Measurements from ENCODE around the gene ADAR.

Gene ADAR

DNA sequence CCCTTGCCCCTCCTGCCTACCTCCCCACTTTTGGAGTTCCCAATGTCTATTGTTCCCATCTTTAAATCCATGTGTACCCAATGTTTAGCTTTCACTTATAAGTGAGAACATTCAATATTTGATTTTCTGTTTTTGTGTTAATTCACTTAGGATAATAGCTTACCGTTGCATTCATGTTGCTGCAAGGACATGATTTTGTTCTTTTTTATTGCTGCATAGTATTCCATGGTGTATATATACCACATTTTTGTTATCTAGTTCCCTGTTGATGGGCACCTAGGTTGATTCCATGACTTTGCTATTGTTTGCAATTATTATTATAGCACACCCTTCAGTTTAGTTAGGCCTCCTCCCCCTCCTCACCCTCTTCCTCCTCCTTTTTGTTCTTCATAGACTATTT, 33.5 kb upstream of the ADAR start:
- H3K79me1 ChIP-seq (ENCODE audit: low read depth, low read length): no peaks in the 10 kb centered on the region
- H2AFZ ChIP-seq (ENCODE audit: low read length): no peak overlapping the region
- H3K23ac ChIP-seq (ENCODE audit: low read depth, low read length, poor library complexity): no peak overlapping the region
- no peak overlapping the region for H2BK120ac ChIP-seq (ENCODE audit: low read depth, low read length)
- no peak for DNase-seq (ENCODE audit: low spot score)
- H4K91ac ChIP-seq (ENCODE audit: low read depth, low read length, poor library complexity): no peak overlapping the region
- H3K9ac ChIP-seq (ENCODE audit: low read depth, low read length, poor library complexity): no peak overlapping the region
- H4K8ac ChIP-seq (ENCODE audit: low read depth, low read length): no peak overlapping the region
- H2BK12ac ChIP-seq (ENCODE audit: low read length): no peak overlapping the region
- no peak overlapping the region for H2BK5ac ChIP-seq (ENCODE audit: low read length)
- no peak overlapping the region for H3K4me2 ChIP-seq (ENCODE audit: insufficient read depth, low read length, poor library complexity, severe bottlenecking)
- H3K4ac ChIP-seq (ENCODE audit: low read length): no peak overlapping the region
- no peak overlapping the region for H2BK15ac ChIP-seq (ENCODE audit: low read length)
- no peak overlapping the region for H3K14ac ChIP-seq (ENCODE audit: low read length)
- H3K36me3 ChIP-seq (replicated peaks in 1 of 2; ENCODE audit: control insufficient read depth in 2 of 2, insufficient read depth in 2 of 2, low read length in 2 of 2): no peaks in the 10 kb centered on the region
- no peak overlapping the region for H2AK5ac ChIP-seq (ENCODE audit: low read depth, low read length)
- no CpG with 5 or more reads among the region's 1 CpG for WGBS, 2 donors (ENCODE audit: extremely low coverage in 2 of 2, insufficient read length in 2 of 2, insufficient replicate concordance in 1 of 2)
- H3K9me3 ChIP-seq (replicated peaks in 1 of 2; ENCODE audit: control insufficient read depth in 2 of 2, insufficient read depth in 1 of 2, low read depth in 1 of 2, low read length in 2 of 2): peaks cover 0 to 1% of the 10 kb centered on the region in 2 donors
- no peaks in the 10 kb centered on the region for H3K27me3 ChIP-seq (ENCODE audit: control insufficient read depth in 3 of 3, insufficient read depth in 3 of 3, low read depth in 1 of 3, low read length in 3 of 3)
- H3K4me3 ChIP-seq (ENCODE audit: low read length in 2 of 2): no peak overlapping the region
- H3K18ac ChIP-seq (ENCODE audit: low read length): no peak overlapping the region
- no peak overlapping the region for H3K27ac ChIP-seq (replicated peaks; ENCODE audit: low read length)
- no peaks in the 10 kb centered on the region for H3K4me1 ChIP-seq (ENCODE audit: control insufficient read depth in 2 of 2, insufficient read depth in 1 of 2, low read depth in 1 of 2, low read length in 2 of 2)

GRCh38 chr1:154639876-154640275, 31.9 kb upstream of the ADAR start:
- Histone ChIP-seq H2BK120ac (ENCODE audit: low read depth, low read length) (no peak overlapping the region), H3K9ac (ENCODE audit: low read depth, low read length, poor library complexity) (no peak overlapping the region), H3K27me3 (ENCODE audit: control insufficient read depth in 3 of 3, insufficient read depth in 3 of 3, low read depth in 1 of 3, low read length in 3 of 3) (no peaks in the 10 kb centered on the region), H4K8ac (ENCODE audit: low read depth, low read length) (no peak overlapping the region), H3K36me3 (replicated peaks in 1 of 2; ENCODE audit: control insufficient read depth in 2 of 2, insufficient read depth in 2 of 2, low read length in 2 of 2) (no peaks in the 10 kb centered on the region), H3K4me1 (ENCODE audit: control insufficient read depth in 2 of 2, insufficient read depth in 1 of 2, low read depth in 1 of 2, low read length in 2 of 2) (no peaks in the 10 kb centered on the region), H2BK5ac (ENCODE audit: low read length) (no peak overlapping the region), H2AK5ac (ENCODE audit: low read depth, low read length) (no peak overlapping the region), H2AFZ (ENCODE audit: low read length) (no peak overlapping the region), H3K23ac (ENCODE audit: low read depth, low read length, poor library complexity) (no peak overlapping the region), H3K9me3 (replicated peaks in 1 of 2; ENCODE audit: control insufficient read depth in 2 of 2, insufficient read depth in 1 of 2, low read depth in 1 of 2, low read length in 2 of 2) (peaks cover 0 to 1% of the 10 kb centered on the region in 2 donors), H3K79me1 (ENCODE audit: low read depth, low read length) (no peaks in the 10 kb centered on the region), H3K18ac (ENCODE audit: low read length) (no peak overlapping the region), H2BK15ac (ENCODE audit: low read length) (no peak overlapping the region), H3K4ac (ENCODE audit: low read length) (no peak overlapping the region), H3K14ac (ENCODE audit: low read length) (no peak overlapping the region), H3K4me3 (ENCODE audit: low read length in 2 of 2) (no peak overlapping the region), H4K91ac (ENCODE audit: low read depth, low read length, poor library complexity) (no peak overlapping the region), H3K27ac (replicated peaks; ENCODE audit: low read length) (no peak overlapping the region), H3K4me2 (ENCODE audit: insufficient read depth, low read length, poor library complexity, severe bottlenecking) (no peak overlapping the region), H2BK12ac (ENCODE audit: low read length) (no peak overlapping the region)
- no peak for DNase-seq (ENCODE audit: low spot score)

DNA sequence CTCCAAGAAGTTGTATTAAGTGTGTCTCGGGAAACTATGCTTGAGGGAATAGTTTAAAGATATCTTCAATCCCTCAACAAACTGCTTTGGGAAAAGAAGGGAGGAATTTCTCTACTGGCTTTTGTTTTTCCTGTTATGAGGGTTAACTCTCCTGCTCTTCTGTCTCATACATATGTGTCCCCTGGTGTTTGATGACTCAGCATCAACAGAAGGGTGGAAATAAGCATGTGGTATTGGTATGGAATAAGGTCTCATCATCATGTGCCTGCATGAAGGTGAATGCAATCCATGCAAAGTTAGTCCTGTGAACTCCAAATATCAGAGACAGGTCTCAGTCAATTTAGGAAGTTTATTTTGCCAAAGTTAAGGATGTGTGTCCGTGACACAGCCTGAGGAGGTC, 27.2 kb upstream of the ADAR start:
- DNase-seq (ENCODE audit: low spot score): no peak
- WGBS, 2 donors (ENCODE audit: extremely low coverage in 2 of 2, insufficient read length in 2 of 2, insufficient replicate concordance in 1 of 2): no CpG with 5 or more reads among the region's 2 CpGs

DNA sequence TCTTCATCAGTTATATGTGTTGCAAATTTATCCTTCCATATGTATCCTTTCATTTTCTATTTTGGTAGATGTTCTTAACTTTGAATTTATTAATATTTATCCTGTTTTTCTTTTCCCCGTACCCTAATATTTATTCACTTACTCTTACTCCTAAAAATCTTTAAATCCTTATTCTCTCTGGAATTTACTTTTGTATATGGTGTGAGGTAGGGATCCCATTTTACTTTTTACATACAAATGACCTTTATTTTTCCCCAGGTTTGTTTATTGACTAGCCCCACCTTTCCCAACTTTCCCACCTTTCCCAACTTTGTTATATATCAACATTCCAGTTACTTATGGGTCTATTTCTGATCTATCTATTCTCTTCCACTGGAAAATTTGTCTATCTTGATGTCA, 21.7 kb upstream of the ADAR start:
- H3K4me1 ChIP-seq (ENCODE audit: control insufficient read depth in 2 of 2, insufficient read depth in 1 of 2, low read depth in 1 of 2, low read length in 2 of 2): peaks cover 3 to 4% of the 10 kb centered on the region in 2 donors
- H2BK120ac ChIP-seq (ENCODE audit: low read depth, low read length): no peak overlapping the region
- no peak overlapping the region for H4K91ac ChIP-seq (ENCODE audit: low read depth, low read length, poor library complexity)
- no peak overlapping the region for H3K4ac ChIP-seq (ENCODE audit: low read length)
- H3K23ac ChIP-seq (ENCODE audit: low read depth, low read length, poor library complexity): no peak overlapping the region
- no peak overlapping the region for H4K8ac ChIP-seq (ENCODE audit: low read depth, low read length)
- peaks cover 2 to 5% of the 10 kb centered on the region in 2 donors for H3K36me3 ChIP-seq (replicated peaks in 1 of 2; ENCODE audit: control insufficient read depth in 2 of 2, insufficient read depth in 2 of 2, low read length in 2 of 2)
- H3K79me1 ChIP-seq (ENCODE audit: low read depth, low read length): peaks cover 10% of the 10 kb centered on the region
- H2BK15ac ChIP-seq (ENCODE audit: low read length): no peak overlapping the region
- H3K27me3 ChIP-seq (ENCODE audit: control insufficient read depth in 3 of 3, insufficient read depth in 3 of 3, low read depth in 1 of 3, low read length in 3 of 3): no peaks in the 10 kb centered on the region
- H3K18ac ChIP-seq (ENCODE audit: low read length): no peak overlapping the region
- WGBS, 2 donors (ENCODE audit: extremely low coverage in 2 of 2, insufficient read length in 2 of 2, insufficient replicate concordance in 1 of 2): 100% methylated on average over 1 of the region's 1 CpG; no CpG with 5 or more reads in 1 of the 2 donors
- H2AK5ac ChIP-seq (ENCODE audit: low read depth, low read length): no peak overlapping the region
- H2BK5ac ChIP-seq (ENCODE audit: low read length): no peak overlapping the region
- H3K9ac ChIP-seq (ENCODE audit: low read depth, low read length, poor library complexity): no peak overlapping the region
- no peak overlapping the region for H3K4me2 ChIP-seq (ENCODE audit: insufficient read depth, low read length, poor library complexity, severe bottlenecking)
- H3K14ac ChIP-seq (ENCODE audit: low read length): no peak overlapping the region
- H3K4me3 ChIP-seq (ENCODE audit: low read length in 2 of 2): no peak overlapping the region
- no peak overlapping the region for H2AFZ ChIP-seq (ENCODE audit: low read length)
- DNase-seq (ENCODE audit: low spot score): no peak
- no peak overlapping the region for H3K27ac ChIP-seq (replicated peaks; ENCODE audit: low read length)
- H2BK12ac ChIP-seq (ENCODE audit: low read length): no peak overlapping the region
- H3K9me3 ChIP-seq (replicated peaks in 1 of 2; ENCODE audit: control insufficient read depth in 2 of 2, insufficient read depth in 1 of 2, low read depth in 1 of 2, low read length in 2 of 2): peaks cover 0 to 14% of the 10 kb centered on the region in 2 donors

More for the DNA sequence above, 27.2 kb upstream of the ADAR start:
- no peak overlapping the region for H2BK120ac ChIP-seq (ENCODE audit: low read depth, low read length)
- H3K4ac ChIP-seq (ENCODE audit: low read length): no peak overlapping the region
- H3K9me3 ChIP-seq (replicated peaks in 1 of 2; ENCODE audit: control insufficient read depth in 2 of 2, insufficient read depth in 1 of 2, low read depth in 1 of 2, low read length in 2 of 2): no peaks in the 10 kb centered on the region
- no peaks in the 10 kb centered on the region for H3K79me1 ChIP-seq (ENCODE audit: low read depth, low read length)
- H2BK5ac ChIP-seq (ENCODE audit: low read length): no peak overlapping the region
- H3K36me3 ChIP-seq (replicated peaks in 1 of 2; ENCODE audit: control insufficient read depth in 2 of 2, insufficient read depth in 2 of 2, low read length in 2 of 2): no peaks in the 10 kb centered on the region
- H3K4me1 ChIP-seq (ENCODE audit: control insufficient read depth in 2 of 2, insufficient read depth in 1 of 2, low read depth in 1 of 2, low read length in 2 of 2): no peaks in the 10 kb centered on the region
- no peak overlapping the region for H3K23ac ChIP-seq (ENCODE audit: low read depth, low read length, poor library complexity)
- H3K4me3 ChIP-seq (ENCODE audit: low read length in 2 of 2): no peak overlapping the region
- no peak overlapping the region for H3K27ac ChIP-seq (replicated peaks; ENCODE audit: low read length)
- H2BK15ac ChIP-seq (ENCODE audit: low read length): no peak overlapping the region
- no peak overlapping the region for H3K4me2 ChIP-seq (ENCODE audit: insufficient read depth, low read length, poor library complexity, severe bottlenecking)
- H3K18ac ChIP-seq (ENCODE audit: low read length): no peak overlapping the region
- no peak overlapping the region for H4K8ac ChIP-seq (ENCODE audit: low read depth, low read length)
- H2BK12ac ChIP-seq (ENCODE audit: low read length): no peak overlapping the region
- no peak overlapping the region for H4K91ac ChIP-seq (ENCODE audit: low read depth, low read length, poor library complexity)
- H3K14ac ChIP-seq (ENCODE audit: low read length): no peak overlapping the region
- no peak overlapping the region for H2AFZ ChIP-seq (ENCODE audit: low read length)
- H3K9ac ChIP-seq (ENCODE audit: low read depth, low read length, poor library complexity): no peak overlapping the region
- no peaks in the 10 kb centered on the region for H3K27me3 ChIP-seq (ENCODE audit: control insufficient read depth in 3 of 3, insufficient read depth in 3 of 3, low read depth in 1 of 3, low read length in 3 of 3)
- no peak overlapping the region for H2AK5ac ChIP-seq (ENCODE audit: low read depth, low read length)
